GM21717 (cell line): Measurements from ENCODE around the gene LMAN2L.

Experiments used
- ATAC-seq: cut with Tn5 transposase; IDR thresholded peaks from one replicate; pipeline ENCODE4 v1.9.1; 2021; ENCODE audit warnings: mild to moderate bottlenecking, moderate library complexity; ENCODE audit not compliant: unreplicated experiment

The LMAN2L gene

DNA sequence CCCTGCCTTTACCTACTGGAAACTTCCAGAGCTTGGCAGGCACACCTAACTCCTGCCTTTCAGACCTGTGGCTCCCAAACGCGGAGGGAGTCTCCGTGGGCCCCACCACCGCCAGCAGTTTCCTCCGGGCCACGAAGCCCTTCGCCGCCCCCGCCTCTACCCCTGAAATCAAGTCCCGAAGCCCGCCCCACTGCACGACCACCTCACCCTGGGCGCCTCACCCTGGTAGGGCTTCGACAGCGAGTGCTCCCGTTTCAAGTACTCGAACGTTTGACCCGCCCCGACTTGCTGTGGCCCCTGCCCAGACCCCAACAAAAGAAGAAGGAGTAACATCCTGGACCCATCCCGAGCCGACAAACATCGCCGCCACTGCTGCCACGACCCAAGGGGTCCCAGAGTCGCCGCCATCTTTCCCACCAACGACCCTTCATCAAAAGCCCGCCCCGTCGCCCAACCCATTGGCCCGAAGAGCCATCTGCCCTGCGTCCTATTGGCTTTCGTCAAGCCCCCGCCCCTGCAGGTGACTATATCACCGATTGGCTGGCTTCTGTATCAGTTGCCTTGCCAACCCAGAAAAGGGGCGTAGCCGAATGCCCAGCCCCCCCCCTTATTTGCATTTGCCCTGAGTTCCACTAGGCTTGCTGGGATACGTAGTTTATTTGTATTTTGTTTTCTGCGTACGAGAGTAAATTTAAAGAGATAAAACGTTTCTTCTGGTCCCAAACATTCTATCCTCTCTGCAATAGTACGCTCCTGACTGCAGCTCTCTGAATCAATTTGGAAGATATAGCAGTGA is at the start of gene LMAN2L:
TSS of gene LMAN2L (minus strand) at position 432 of the 796 bp plus-strand sequence. CDS start at position 408, 24 bp downstream.
- peak; percentile 97 for ATAC-seq

DNA sequence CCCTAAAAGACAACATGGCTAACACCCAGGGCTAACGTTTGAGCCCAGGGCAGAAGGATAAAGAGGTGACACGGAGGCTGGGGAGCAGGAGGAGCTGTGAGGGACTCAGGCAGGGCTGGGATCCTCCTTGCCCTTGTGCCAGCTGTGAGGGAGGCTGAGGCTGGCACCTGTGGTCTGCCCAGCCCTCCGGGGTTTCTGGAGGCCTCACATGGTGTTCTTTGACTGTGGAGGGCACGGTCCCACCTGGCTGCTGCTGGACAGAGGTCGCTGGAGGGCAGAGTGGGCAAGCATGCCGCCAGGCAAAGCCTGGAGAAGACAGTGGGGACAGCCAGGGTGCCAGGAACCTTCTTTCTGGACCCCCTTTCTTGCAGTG is 49.4 kb upstream of the LMAN2L start:
- no peak for ATAC-seq

- ATAC-seq = no peak
These were observed 48.8 kb upstream of the LMAN2L start for GRCh38 chr2:96788442-96789244.

- ATAC-seq = no peak
These were observed 47.5 kb upstream of the LMAN2L start for GRCh38 chr2:96787411-96787810.

- no peak for ATAC-seq
These were observed 43.5 kb upstream of the LMAN2L start for GRCh38 chr2:96783388-96783787.

GRCh38 chr2:96775160-96775559 is 35.3 kb upstream of the LMAN2L start:
- no peak for ATAC-seq

GRCh38 chr2:96773922-96774321 is 34.1 kb upstream of the LMAN2L start:
- peak; percentile 40 for ATAC-seq

GRCh38 chr2:96772903-96773671 is 33.2 kb upstream of the LMAN2L start:
- ATAC-seq = no peak

DNA sequence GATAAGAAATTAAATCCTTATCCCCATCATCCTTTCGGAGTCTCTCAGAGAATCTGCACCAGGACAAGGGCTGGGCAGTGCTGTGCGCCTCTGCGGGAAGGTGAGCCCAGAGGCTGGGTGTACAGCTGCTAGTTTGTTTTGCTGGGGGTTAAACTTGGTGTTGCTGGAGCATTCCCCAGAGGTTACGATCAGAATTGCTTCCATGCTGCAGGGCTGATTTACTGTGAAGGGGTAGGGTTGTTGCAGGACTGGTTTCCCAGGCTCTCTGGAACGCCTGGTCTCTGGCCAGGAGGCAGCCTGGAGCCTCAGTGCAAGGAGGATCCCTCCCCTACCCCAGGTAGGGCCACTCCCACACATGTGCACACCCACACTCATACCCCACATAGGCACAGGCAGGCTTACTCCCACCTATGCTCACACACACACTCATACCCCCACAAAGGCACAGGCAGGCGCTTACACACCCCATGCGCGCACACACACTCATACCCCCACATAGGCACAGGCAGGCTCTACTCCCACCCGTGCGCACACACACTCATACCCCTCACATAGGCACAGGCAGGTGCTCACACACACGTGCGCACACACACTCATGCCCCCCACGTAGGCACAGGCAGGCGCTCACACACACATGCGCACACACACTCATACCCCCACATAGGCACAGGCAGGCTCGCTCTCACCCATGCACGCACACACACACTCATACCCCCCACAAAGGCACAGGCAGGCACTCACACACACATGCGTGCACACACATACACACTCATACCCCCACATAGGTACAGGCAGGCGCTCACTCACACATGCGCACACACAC is 32.1 kb upstream of the LMAN2L start:
- no peak for ATAC-seq

DNA sequence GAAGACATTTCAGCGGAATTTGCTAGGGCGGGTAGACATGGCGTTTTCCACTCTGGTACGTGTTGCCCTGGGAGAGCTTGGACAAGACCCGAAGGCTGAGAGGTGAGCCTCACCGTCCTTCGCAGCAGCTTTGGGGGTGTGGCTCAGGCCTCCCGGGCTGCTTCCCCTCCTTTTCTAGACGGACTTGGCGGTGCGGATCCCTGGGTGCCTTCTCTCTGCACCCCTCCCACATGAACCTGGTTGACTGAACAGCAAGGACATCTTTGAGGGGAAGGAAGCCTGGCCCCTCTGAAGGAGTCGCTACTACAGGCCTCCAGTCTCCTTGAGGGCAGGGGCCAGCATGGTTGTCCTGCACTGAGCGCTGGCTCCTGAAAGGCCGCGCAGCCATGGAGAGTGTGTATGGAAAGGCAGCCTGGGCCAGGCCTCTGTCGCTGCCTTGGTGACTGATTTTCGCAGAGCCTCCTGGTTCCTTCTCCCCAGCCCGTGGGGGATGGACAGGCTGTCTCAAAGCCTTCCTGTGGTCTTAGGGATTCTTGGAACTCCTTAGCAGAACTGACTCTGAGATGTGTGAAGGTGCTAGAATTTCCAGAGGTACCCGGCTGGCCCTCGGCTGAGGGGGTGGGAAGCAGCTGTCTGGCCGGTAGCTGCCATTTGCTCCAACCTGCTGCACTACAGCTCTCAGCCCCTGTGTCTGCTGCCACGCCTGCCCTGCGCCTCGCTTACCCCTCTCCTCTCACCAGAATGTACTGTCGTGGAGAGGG is 30.8 kb upstream of the LMAN2L start:
- ATAC-seq = no peak

DNA sequence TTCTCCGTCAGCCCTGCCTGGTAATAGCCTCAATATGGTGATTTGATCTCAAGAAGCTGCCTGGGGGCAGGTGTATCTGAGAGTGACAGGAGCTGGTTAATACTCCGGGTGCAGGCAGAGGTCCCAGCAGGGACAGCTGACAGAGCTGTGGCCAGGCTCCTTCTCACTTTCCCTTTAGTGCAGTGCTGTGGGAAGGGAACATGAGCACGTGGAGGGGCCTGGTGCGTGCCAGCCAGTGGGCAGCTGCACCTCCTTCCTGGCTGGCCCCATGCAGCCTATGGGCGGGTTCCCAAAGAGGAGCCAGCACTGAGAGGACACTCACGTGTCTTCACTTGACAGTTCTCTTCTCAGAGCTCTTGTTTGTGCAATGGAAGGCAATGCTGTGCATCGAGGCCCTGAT is 29.9 kb upstream of the LMAN2L start:
- no peak for ATAC-seq

GRCh38 chr2:96768083-96768561 is 28.3 kb upstream of the LMAN2L start:
- ATAC-seq = no peak

DNA sequence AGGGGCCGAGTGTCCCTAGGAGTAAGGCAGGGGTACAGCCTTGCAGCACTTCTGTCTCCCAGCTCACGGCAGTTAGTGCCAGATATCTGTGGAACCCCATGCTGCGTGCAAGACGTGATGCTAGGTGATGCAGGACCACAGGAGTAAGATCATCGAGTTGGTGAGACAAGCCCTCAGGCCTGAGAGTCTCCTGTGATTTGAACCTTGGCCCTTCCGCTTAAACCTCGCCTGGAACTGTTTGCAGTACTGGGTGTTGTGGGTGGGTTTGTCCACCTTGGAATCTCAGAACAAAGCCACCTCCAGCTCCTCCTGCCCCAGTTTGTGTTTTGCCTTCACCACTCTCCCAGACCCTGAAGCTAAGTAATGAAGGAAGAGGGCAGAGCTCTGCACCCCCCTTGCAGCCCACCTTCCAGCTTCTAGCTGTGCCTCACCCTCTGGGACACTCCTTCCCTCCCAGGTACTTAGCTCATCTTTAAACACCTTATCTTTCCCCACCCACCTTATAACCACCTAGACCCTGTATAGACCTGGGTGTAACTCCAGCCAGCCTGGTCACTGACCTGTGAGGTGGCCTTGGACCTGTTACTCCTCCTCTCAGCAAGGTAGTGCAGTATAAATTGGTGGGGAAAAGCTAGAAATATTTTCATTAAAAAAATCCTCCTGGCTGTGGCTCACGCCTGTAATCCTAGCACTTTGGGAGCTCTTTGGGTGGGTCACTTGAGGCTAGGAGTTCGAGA is 27.4 kb upstream of the LMAN2L start:
- no peak for ATAC-seq

GRCh38 chr2:96764253-96764637 is 24.4 kb upstream of the LMAN2L start:
- no peak for ATAC-seq

DNA sequence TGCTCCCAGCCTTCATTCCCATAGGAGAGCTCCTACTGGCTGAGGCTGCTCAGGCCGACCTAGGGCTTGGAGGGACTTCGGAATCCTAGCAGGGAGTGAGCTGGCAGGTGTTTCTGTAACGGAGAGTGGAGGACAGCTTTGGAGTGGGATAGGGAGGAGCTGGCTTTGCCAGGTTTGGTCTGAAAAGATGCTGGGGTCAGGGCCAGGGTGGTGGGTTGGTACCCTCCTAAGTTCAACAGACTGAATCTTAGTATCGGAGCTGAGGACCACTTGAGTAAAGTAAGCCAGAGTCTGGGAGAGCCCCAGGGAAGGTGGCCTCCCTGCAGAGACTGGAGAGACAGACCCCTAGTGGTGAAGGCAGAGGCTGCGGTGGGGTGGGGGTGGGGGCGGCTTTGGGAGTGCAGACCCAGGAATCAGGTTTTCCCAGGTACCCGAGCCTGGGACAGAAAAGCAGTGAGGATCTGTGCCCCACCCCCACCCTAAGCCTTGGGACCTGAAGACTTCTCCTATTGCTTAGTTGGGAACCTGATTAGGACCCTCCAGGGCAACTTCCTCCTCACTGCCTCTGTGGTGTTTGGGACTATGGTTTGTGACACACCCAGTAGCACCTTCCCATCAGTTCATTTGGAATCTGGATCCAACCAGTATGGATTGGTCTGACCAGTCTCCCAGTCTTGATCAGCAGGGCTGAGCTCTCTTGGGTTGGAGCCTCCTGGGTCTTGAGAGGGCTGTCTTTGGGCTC is 23.8 kb upstream of the LMAN2L start:
- ATAC-seq = no peak

- no peak for ATAC-seq
These were observed 22.9 kb upstream of the LMAN2L start for GRCh38 chr2:96762529-96763311.

DNA sequence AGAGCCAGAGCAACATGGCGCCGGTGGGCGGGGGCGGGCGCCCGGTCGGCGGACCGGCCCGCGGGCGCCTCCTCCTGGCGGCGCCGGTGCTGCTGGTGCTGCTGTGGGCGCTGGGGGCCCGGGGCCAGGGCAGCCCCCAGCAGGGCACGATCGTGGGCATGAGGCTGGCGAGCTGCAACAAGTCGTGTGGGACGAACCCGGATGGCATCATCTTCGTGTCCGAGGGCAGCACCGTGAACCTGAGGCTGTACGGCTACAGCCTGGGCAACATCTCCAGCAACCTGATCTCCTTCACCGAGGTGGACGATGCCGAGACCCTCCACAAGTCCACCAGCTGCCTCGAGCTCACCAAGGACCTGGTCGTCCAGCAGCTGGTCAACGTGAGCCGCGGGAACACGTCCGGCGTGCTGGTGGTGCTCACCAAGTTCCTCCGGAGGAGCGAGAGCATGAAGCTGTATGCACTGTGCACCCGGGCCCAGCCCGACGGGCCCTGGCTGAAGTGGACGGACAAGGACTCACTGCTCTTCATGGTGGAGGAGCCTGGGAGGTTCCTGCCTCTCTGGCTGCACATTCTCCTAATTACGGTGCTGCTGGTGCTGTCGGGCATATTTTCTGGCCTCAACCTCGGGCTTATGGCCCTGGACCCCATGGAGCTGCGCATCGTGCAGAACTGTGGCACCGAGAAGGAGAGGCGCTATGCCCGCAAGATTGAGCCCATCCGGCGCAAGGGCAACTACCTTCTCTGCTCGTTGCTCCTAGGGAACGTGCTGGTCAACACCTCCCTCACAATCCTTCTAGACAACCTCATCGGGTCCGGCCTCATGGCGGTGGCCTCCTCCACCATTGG is 21.3 kb upstream of the LMAN2L start:
- no peak for ATAC-seq
